Measurements from ENCODE around the gene ZNF485. TPM values are rescaled to one million over a fixed set of nuclear protein-coding genes. Genes with fewer than 3 reads are reported as not detected.

The ZNF485 gene
- total and polyA plus RNA-seq, 10 of the 15 experiments (the other 5 are each of a cell fraction or from before 2014, with no cell fraction given) = 3.2 to 7.6 (median 5.1) TPM

GRCh38 chr10:43640603-43641002 is 34.4 kb downstream of the ZNF485 start:
- BruUV-seq (replicated peaks) = no TSS peak
- CTCF ChIA-PET = interaction anchor here (1.2 kb wide), 1 partner anchor 9 kb away, joined by 3 read pairs; no protein-coding TSS in a partner anchor

More at GRCh38 chr10:43640603-43641002, 34.4 kb downstream of the ZNF485 start:
- H3K9ac ChIP-seq (ENCODE audit: control insufficient read depth, insufficient read depth, low read length) = no peak overlapping the region
- intact Hi-C loops (cut with micrococcal nuclease; ENCODE audit: unreplicated experiment) (no loop called here), in situ Hi-C loops (cut with MboI) (no loop called here)
- no peak overlapping the region for H2AFZ ChIP-seq (ENCODE audit: control insufficient read depth, low read depth, low read length)
- no peaks in the 10 kb centered on the region for H3K79me2 ChIP-seq (ENCODE audit: control insufficient read depth, insufficient read depth, low read length)
- ATAC-seq (no peak), FAIRE-seq (no peak), DNase-seq (ENCODE audit: low read depth, low spot score) (no peak)
- no peaks in the 10 kb centered on the region for H4K20me1 ChIP-seq (ENCODE audit: control insufficient read depth, insufficient read depth)
- ChIA-PET RAD21 (ENCODE audit: unreplicated experiment) (no interaction called here), SMC1A (ENCODE audit: uncharacterized antibody, unreplicated experiment) (no interaction called here), POLR2A (no interaction called here)
- H3K27ac ChIP-seq (ENCODE audit: control insufficient read depth, insufficient read depth) = no peak overlapping the region
- peaks cover 18% of the 10 kb centered on the region for H3K9me3 ChIP-seq (replicated peaks; ENCODE audit: control insufficient read depth, insufficient read depth, low read length)
- TF ChIP-seq RELA (IDR thresholded peaks at IDR 0.05; ENCODE audit: borderline replicate concordance, partially characterized antibody) (no peak), SIX5 (IDR thresholded peaks at IDR 0.05; ENCODE audit: low read depth, low read length, severe bottlenecking) (no peak), PML (IDR thresholded peaks at IDR 0.05; ENCODE audit: low read length) (no peak), USF2 (IDR thresholded peaks at IDR 0.05; ENCODE audit: borderline replicate concordance, low read depth, low read length) (no peak), BACH1 (IDR thresholded peaks at IDR 0.05; ENCODE audit: borderline replicate concordance) (no peak), MTA2 (IDR thresholded peaks at IDR 0.05; ENCODE audit: low read depth) (no peak), NRF1 (conservative IDR thresholded peaks at IDR 0.05; ENCODE audit: low read depth, low read length) (no peak), BCL11A (IDR thresholded peaks at IDR 0.05; ENCODE audit: low read depth, low read length) (no peak), TCF3 (IDR thresholded peaks at IDR 0.05; ENCODE audit: borderline replicate concordance, insufficient read depth, low read depth, low read length) (no peak), CBX3 (IDR thresholded peaks at IDR 0.05; ENCODE audit: borderline replicate concordance, low read depth) (no peak), E4F1 (IDR thresholded peaks at IDR 0.05; ENCODE audit: borderline replicate concordance, partially characterized antibody) (no peak), ELK1 (IDR thresholded peaks at IDR 0.05; ENCODE audit: low read depth, low read length) (no peak)
- no peaks in the 10 kb centered on the region for H3K27me3 ChIP-seq (replicated peaks in 1 of 2; ENCODE audit: control insufficient read depth in 2 of 2, insufficient read depth in 2 of 2, low read length in 1 of 2)
- H3K4me1 ChIP-seq (ENCODE audit: control insufficient read depth, insufficient read depth, low read length) = no peaks in the 10 kb centered on the region
- H3K4me2 ChIP-seq (ENCODE audit: control insufficient read depth, insufficient read depth) = no peak overlapping the region
- no peaks in the 10 kb centered on the region for H3K36me3 ChIP-seq (ENCODE audit: control insufficient read depth in 2 of 2, insufficient read depth in 2 of 2, low read length in 1 of 2)
- H3K4me3 ChIP-seq = no peak overlapping the region
